ENCODE data around the gene LCOR. TPM values are rescaled to one million over a fixed set of nuclear protein-coding genes. Genes with fewer than 3 reads are reported as not detected.

The LCOR gene
- total and polyA plus RNA-seq, 4 donors: 2.4 to 38.9 (median 19.5) TPM

- Histone ChIP-seq H3K4me3 (ENCODE audit: low read length in 2 of 2) (no peak overlapping the region), H3K9me3 (ENCODE audit: control insufficient read depth, low read length) (no peaks in the 10 kb centered on the region), H3K27me3 (ENCODE audit: control insufficient read depth in 1 of 2, insufficient read depth in 2 of 2, low read length in 1 of 2) (no peaks in the 10 kb centered on the region), H3K36me3 (ENCODE audit: control insufficient read depth in 1 of 2, insufficient read depth in 2 of 2, low read length in 1 of 2) (no peaks in the 10 kb centered on the region), H3K27ac (ENCODE audit: low read depth in 1 of 2, low read length in 2 of 2) (no peak overlapping the region), H3K4me1 (ENCODE audit: control insufficient read depth in 1 of 2, insufficient read depth in 2 of 2, low read length in 2 of 2) (no peaks in the 10 kb centered on the region)
- whole genome bisulfite sequencing, 2 donors: 89 to 92% methylated on average over 15 of the region's 15 CpGs
- ATAC-seq (ENCODE audit: low FRiP score): no peak
- DNase-seq: no peak
- intact Hi-C loops (cut with DNase I): no loop called here
Observed at GRCh38 chr10:97016728-97017473, 184.8 kb downstream of the LCOR start.

GRCh38 chr10:97017474-97017903 is 185.4 kb downstream of the LCOR start:
- intact Hi-C loops (cut with DNase I): no loop called here
- Histone ChIP-seq H3K27me3 (ENCODE audit: control insufficient read depth in 1 of 2, insufficient read depth in 2 of 2, low read length in 1 of 2) (no peaks in the 10 kb centered on the region), H3K4me3 (ENCODE audit: low read length in 2 of 2) (no peak overlapping the region), H3K36me3 (ENCODE audit: control insufficient read depth in 1 of 2, insufficient read depth in 2 of 2, low read length in 1 of 2) (no peaks in the 10 kb centered on the region), H3K9me3 (ENCODE audit: control insufficient read depth, low read length) (no peaks in the 10 kb centered on the region), H3K27ac (ENCODE audit: low read depth in 1 of 2, low read length in 2 of 2) (no peak overlapping the region), H3K4me1 (ENCODE audit: control insufficient read depth in 1 of 2, insufficient read depth in 2 of 2, low read length in 2 of 2) (no peaks in the 10 kb centered on the region)
- ATAC-seq (ENCODE audit: low FRiP score) (no peak), DNase-seq (no peak)
- 93 to 97% methylated on average over 5 of the region's 5 CpGs for WGBS, 2 donors

GRCh38 chr10:97018251-97019212 is 186.4 kb downstream of the LCOR start:
- Histone ChIP-seq H3K36me3 (ENCODE audit: control insufficient read depth in 1 of 2, insufficient read depth in 2 of 2, low read length in 1 of 2) (no peaks in the 10 kb centered on the region), H3K9me3 (ENCODE audit: control insufficient read depth, low read length) (no peaks in the 10 kb centered on the region), H3K4me1 (ENCODE audit: control insufficient read depth in 1 of 2, insufficient read depth in 2 of 2, low read length in 2 of 2) (no peaks in the 10 kb centered on the region), H3K27ac (ENCODE audit: low read depth in 1 of 2, low read length in 2 of 2) (no peak overlapping the region), H3K27me3 (ENCODE audit: control insufficient read depth in 1 of 2, insufficient read depth in 2 of 2, low read length in 1 of 2) (no peaks in the 10 kb centered on the region), H3K4me3 (ENCODE audit: low read length in 2 of 2) (no peak overlapping the region)
- intact Hi-C loops (cut with DNase I): no loop called here
- 89 to 92% methylated on average over 17 to 18 of the region's 18 CpGs for WGBS, 2 donors
- ATAC-seq (ENCODE audit: low FRiP score): no peak
- DNase-seq: peak in 1 of 2 donors; percentile 38

- Histone ChIP-seq H3K9me3 (ENCODE audit: control insufficient read depth, low read length) (no peaks in the 10 kb centered on the region), H3K27me3 (ENCODE audit: control insufficient read depth in 1 of 2, insufficient read depth in 2 of 2, low read length in 1 of 2) (no peaks in the 10 kb centered on the region), H3K4me1 (ENCODE audit: control insufficient read depth in 1 of 2, insufficient read depth in 2 of 2, low read length in 2 of 2) (no peaks in the 10 kb centered on the region), H3K36me3 (ENCODE audit: control insufficient read depth in 1 of 2, insufficient read depth in 2 of 2, low read length in 1 of 2) (no peaks in the 10 kb centered on the region), H3K27ac (ENCODE audit: low read depth in 1 of 2, low read length in 2 of 2) (no peak overlapping the region), H3K4me3 (ENCODE audit: low read length in 2 of 2) (no peak overlapping the region)
- ATAC-seq (ENCODE audit: low FRiP score) (no peak), DNase-seq (peak in 1 of 2 donors; percentile 28)
- intact Hi-C loops (cut with DNase I): no loop called here
- 95 to 98% methylated on average over 12 of the region's 12 CpGs for WGBS, 2 donors
Observed at GRCh38 chr10:97019213-97019844, 187.2 kb downstream of the LCOR start.

- intact Hi-C loops (cut with DNase I): loop anchor here (5.0 to 10.0 kb wide), 4 partner anchors 106 to 626 kb away; partner anchors contain the start of gene LCOR (in 1 of the 2)
- Histone ChIP-seq H3K27me3 (ENCODE audit: control insufficient read depth in 1 of 2, insufficient read depth in 2 of 2, low read length in 1 of 2) (no peaks in the 10 kb centered on the region), H3K9me3 (ENCODE audit: control insufficient read depth, low read length) (no peaks in the 10 kb centered on the region), H3K4me1 (ENCODE audit: control insufficient read depth in 1 of 2, insufficient read depth in 2 of 2, low read length in 2 of 2) (no peaks in the 10 kb centered on the region), H3K4me3 (ENCODE audit: low read length in 2 of 2) (no peak overlapping the region), H3K27ac (ENCODE audit: low read depth in 1 of 2, low read length in 2 of 2) (peak overlapping the region; percentile 29 to 64), H3K36me3 (ENCODE audit: control insufficient read depth in 1 of 2, insufficient read depth in 2 of 2, low read length in 1 of 2) (no peaks in the 10 kb centered on the region)
- DNase-seq (peak; percentile 60 to 73), ATAC-seq (ENCODE audit: low FRiP score) (peak; percentile 30)
- 18 to 20% methylated on average over 25 of the region's 25 CpGs for WGBS, 2 donors
Observed at GRCh38 chr10:97020452-97021400, 188.6 kb downstream of the LCOR start.

GRCh38 chr10:97022616-97023015 is 190.5 kb downstream of the LCOR start:
- H3K4me1 ChIP-seq (ENCODE audit: control insufficient read depth in 1 of 2, insufficient read depth in 2 of 2, low read length in 2 of 2): no peaks in the 10 kb centered on the region
- WGBS, 2 donors: 97 to 98% methylated on average over 7 of the region's 7 CpGs
- intact Hi-C loops (cut with DNase I): loop anchor here (5.0 to 10.0 kb wide), 4 partner anchors 108 to 628 kb away; partner anchors contain the start of gene LCOR (in 1 of the 2)
- H3K9me3 ChIP-seq (ENCODE audit: control insufficient read depth, low read length): no peaks in the 10 kb centered on the region
- no peaks in the 10 kb centered on the region for H3K36me3 ChIP-seq (ENCODE audit: control insufficient read depth in 1 of 2, insufficient read depth in 2 of 2, low read length in 1 of 2)
- no peak for ATAC-seq (ENCODE audit: low FRiP score)
- H3K27ac ChIP-seq (ENCODE audit: low read depth in 1 of 2, low read length in 2 of 2): no peak overlapping the region
- no peak for DNase-seq
- no peaks in the 10 kb centered on the region for H3K27me3 ChIP-seq (ENCODE audit: control insufficient read depth in 1 of 2, insufficient read depth in 2 of 2, low read length in 1 of 2)
- no peak overlapping the region for H3K4me3 ChIP-seq (ENCODE audit: low read length in 2 of 2)

- whole genome bisulfite sequencing, 2 donors: 40 to 45% methylated on average over 14 of the region's 14 CpGs
- H3K27me3 ChIP-seq (ENCODE audit: control insufficient read depth in 1 of 2, insufficient read depth in 2 of 2, low read length in 1 of 2): no peaks in the 10 kb centered on the region
- H3K9me3 ChIP-seq (ENCODE audit: control insufficient read depth, low read length): no peaks in the 10 kb centered on the region
- no peak overlapping the region for H3K4me3 ChIP-seq (ENCODE audit: low read length in 2 of 2)
- no peaks in the 10 kb centered on the region for H3K4me1 ChIP-seq (ENCODE audit: control insufficient read depth in 1 of 2, insufficient read depth in 2 of 2, low read length in 2 of 2)
- intact Hi-C loops (cut with DNase I): loop anchor here (2.0 to 10.0 kb wide), 5 partner anchors 109 to 629 kb away; partner anchors contain the start of gene LCOR (in 2 of the 2)
- DNase-seq (peak in 1 of 2 donors; percentile 49), ATAC-seq (ENCODE audit: low FRiP score) (no peak)
- no peaks in the 10 kb centered on the region for H3K36me3 ChIP-seq (ENCODE audit: control insufficient read depth in 1 of 2, insufficient read depth in 2 of 2, low read length in 1 of 2)
- H3K27ac ChIP-seq (ENCODE audit: low read depth in 1 of 2, low read length in 2 of 2): peak overlapping the region; percentile 34 to 79
Observed at GRCh38 chr10:97023401-97024167, 191.5 kb downstream of the LCOR start.
